Tracheal epithelial cell (primary cell): Measurements from ENCODE around the gene HJV. TPM values are rescaled to one million over a fixed set of nuclear protein-coding genes. Genes with fewer than 3 reads are reported as not detected.

Experiments used
- total RNA-seq: library from RNA; depleted of rRNA; stranded (reverse); fragments of >200 nt; gene quantifications from 2 replicates; pipeline ENCODE4 v1.2.1, GENCODE V29; 2014

The HJV gene
- total RNA-seq = not detected in 2 replicates

GRCh38 chr1:146021622-146022402 is at the start of gene HJV:
Gene HJV, minus strand, starts transcription at chr1:146021735. Its CDS starts 1,504 bp downstream, at chr1:146020231.

GRCh38 chr1:145996433-145997015 is 25.0 kb downstream of the HJV start, which contains the start of gene TXNIP:
Gene TXNIP, minus strand, starts transcription at chr1:145996579. Its CDS starts 313 bp downstream, at chr1:145996266.

Other genes with a start within 250 kb of the HJV start
- 7.9 and 9.9 TPM in 2 replicates for gene RNF115, start 197.6 kb downstream of the HJV start, total RNA-seq
- 23.7 and 33.7 TPM in 2 replicates for gene POLR3C, start 197.5 kb downstream of the HJV start, total RNA-seq
- 2.7 and 3.2 TPM in 2 replicates for gene NUDT17, start 176.1 kb downstream of the HJV start, total RNA-seq
- 4.8 and 10.0 TPM in 2 replicates for gene PIAS3, start 162.7 kb downstream of the HJV start, total RNA-seq
- 0.24 and 2.6 TPM in 2 replicates for gene ANKRD35, start 135.9 kb downstream of the HJV start, total RNA-seq
- 0.24 and 0.64 TPM in 2 replicates for gene ITGA10, start 111.7 kb downstream of the HJV start, total RNA-seq
- gene PEX11B, start 103.0 kb downstream of the HJV start, total RNA-seq = 22.9 and 27.5 TPM in 2 replicates
- 84.2 and 170 TPM in 2 replicates for gene RBM8A, start 94.3 kb downstream of the HJV start, total RNA-seq
- 4.8 and 5.8 TPM in 2 replicates for gene LIX1L, start 63.7 kb downstream of the HJV start, total RNA-seq
- gene ANKRD34A, start 57.2 kb downstream of the HJV start, total RNA-seq = 1.1 TPM in 1 of 2 replicates, not detected in the other
- 5.1 and 6.3 TPM in 2 replicates for gene POLR3GL, start 57.0 kb downstream of the HJV start, total RNA-seq
- 38.2 and 63.6 TPM in 2 replicates for gene TXNIP, start 25.2 kb downstream of the HJV start, total RNA-seq
- 1.3 and 1.9 TPM in 2 replicates for gene NBPF10, start 123.1 kb upstream of the HJV start, total RNA-seq
- gene NOTCH2NLA, start 207.3 kb upstream of the HJV start, total RNA-seq = 47.0 and 51.2 TPM in 2 replicates